T-helper 2 cell (primary cell): ENCODE measurements around the gene ARHGAP45.

ENCODE experiments used
- DNase-seq, 5 experiments: peaks; one replicate each; pipeline versions ENCODE4 v3.0.0 to v3.0.0-alpha.2; 2012 to 2022

ARHGAP45 gene

DNA sequence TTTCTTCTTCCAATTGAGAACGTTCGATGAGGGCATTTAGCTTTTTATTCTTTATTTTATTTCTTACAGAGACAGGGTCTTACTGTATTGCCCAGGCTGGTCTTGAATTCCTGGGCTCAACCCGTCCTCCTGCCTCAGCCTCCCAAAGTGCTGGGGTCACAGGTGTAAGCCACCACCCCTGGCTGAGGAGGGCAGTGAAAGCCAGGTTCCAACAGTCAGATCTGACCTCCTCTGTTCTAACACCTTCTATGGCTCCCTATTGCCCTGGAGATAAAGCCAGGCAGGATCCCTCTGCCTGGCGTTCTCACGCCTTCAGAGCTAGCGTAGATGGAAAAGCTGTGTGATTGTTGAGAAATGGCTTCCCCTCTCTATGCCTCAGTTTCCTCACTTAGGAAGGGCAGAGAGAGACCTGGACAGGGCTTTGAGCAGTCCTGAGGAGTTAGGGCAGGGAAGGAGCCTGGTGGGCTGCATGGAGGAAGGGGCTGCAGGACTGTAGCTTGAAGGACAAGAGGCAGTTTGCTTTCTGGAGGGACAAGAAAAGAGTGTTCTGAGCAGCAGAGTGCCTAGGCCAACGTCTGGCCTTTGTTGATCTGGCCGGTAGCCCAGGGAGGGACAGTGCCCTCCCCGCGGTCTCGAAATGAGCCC, 5.5 kb downstream of the ARHGAP45 start:
- no peak for DNase-seq

DNA sequence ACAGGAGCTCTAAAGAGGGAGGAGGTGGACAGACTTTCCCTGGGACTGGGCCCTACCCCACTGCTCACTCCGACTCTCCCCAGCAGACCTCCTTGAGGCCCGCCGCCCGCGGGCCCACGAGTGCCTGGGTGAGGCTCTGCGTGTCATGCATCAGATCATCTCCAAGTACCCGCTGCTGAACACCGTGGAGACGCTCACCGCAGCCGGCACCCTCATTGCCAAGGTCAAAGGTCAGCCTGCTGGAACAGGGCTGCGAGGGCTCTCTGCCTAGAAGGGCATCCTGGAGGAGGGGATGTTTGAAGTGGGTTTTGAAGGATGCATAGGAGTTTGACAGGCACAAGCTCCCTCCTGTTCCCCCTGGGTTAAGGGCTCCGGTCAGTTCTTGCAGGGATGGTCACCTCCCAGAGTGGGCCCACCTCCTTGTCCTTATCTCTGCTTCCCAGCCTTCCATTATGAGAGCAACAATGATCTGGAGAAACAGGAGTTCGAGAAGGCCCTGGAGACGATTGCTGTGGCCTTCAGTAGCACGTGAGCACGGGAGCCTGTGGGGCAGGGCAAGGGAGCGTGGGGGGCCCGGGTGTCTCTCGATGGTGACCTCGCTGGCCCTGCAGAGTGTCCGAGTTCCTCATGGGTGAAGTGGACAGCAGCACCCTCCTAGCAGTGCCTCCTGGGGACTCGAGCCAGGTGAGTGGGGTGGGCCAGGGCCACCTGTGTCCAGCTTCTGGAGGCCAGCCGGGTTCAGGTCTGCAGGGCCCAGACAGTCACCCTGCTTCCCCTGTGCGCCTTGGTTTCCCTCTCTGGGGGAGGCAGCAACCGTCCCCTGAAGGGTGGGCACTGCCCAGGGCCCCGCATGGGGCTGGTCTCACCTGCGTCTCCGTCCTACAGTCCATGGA, 6.3 kb downstream of the ARHGAP45 start:
- no peak for DNase-seq

DNA sequence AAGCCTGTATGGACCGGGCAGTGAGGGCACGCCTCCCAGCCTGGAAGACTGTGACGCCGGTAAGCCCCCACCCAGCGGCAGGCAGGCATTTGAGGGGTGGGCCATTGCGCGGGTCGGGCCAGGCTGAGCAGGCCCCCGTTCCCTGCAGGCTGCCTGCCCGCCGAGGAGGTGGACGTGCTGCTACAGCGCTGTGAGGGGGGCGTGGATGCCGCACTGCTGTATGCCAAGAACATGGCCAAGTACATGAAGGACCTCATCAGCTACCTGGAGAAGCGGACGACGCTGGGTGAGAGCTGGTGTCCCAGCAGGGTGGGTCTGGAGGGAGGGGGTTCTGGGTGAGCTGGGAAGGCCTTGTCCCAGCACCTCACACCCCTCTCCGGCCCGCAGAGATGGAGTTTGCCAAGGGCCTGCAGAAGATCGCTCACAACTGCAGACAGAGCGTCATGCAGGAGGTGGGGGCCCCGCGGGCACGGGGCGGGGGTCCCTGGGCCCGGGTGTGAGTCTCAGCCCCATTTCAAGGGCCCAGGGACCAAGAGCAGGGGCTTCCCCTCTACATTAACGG, 7.1 kb downstream of the ARHGAP45 start:
- no peak for DNase-seq

DNA sequence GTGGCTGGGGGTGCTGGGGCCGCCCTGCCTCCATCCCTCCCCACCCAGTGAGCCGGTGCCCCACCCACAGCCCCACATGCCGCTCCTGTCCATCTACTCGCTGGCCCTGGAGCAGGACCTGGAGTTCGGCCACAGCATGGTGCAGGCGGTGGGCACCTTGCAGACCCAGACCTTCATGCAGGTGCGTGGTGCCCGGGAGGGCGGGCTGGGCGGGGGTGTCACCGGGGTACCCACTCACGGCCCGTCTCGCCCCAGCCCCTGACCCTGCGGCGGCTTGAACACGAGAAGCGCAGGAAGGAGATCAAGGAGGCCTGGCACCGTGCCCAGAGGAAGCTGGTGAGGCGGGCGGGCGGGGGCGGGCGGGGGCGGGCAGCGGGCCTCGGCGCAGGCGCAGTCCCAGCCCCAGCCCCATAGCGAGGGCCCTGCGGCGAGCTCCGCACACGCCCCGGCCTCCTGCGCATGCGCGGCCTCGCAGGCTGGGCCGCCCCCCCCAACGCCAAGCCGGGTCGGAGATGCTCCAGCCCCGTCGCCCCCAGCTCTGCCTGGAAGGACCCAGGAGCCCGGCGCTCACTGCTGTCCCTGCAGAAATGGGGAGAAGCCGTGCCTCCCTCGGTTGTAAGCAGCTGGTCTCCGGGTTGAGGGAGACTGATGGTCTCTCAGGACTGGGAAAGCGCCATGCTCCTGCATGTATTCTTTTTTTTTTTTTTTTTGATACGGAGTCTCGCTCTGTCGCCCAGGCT, 7.7 kb downstream of the ARHGAP45 start:
- peak; percentile 60 to 95 (median 94) for DNase-seq

DNA sequence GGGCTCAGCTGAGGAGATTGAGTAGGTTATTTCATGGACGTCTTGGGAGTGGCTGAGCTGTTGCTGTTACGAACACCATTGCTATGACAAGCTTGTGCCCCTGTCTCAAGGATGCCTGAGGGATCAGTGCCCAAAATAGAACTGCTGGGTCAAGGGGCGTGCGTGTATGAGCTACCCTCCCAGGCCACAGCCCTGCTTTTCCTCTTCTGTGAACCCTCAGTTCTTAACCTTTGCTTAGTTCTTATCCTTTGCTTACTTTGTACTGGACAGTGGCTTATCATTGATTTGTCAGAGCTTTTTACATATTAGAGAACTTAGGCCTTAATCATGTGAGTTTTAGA, 9.0 kb downstream of the ARHGAP45 start:
- peak in 1 of 5 experiments; percentile 2 for DNase-seq

DNA sequence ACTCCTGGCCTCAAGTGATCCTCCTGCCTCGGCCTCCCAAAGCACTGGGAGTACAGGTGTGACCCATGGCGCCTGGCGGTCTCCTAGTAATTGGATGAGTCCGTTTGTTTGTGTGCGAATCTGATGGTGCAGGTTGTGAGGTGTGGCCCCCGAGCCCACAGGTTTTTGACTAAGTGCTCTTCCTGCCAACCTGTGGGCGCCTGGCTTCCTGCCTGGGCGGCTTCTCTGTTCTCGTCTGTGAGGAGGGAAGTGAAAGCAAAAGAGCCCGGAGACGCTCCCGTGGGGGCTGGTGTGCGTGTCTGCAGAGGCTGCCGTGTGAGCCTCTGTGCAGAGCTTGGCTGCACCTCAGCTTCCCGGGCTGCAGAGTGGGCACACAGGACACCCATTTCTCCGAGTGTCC, 10.0 kb downstream of the ARHGAP45 start:
- DNase-seq = peak; percentile 76 to 99 (median 92)

DNA sequence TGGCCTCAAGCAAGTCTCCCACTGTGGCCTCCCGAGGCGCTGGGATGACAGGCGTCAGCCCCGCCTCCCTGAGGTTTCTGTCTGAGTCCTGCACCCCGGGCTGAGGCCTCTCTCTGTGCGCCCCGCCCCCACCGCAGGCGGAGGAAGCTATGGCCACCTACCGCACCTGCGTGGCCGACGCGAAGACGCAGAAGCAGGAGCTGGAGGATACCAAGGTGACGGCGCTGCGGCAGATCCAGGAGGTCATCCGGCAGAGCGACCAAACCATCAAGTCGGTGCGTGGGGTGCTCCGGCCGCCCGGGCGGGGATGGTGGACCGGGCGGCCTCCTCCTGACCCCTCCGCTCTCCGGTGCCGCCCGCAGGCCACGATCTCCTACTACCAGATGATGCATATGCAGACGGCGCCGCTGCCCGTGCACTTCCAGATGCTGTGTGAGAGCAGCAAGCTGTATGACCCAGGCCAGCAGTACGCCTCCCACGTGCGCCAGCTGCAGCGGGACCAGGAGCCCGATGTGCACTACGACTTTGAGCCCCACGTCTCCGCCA, 12.7 kb downstream of the ARHGAP45 start:
- peak in 4 of 5 experiments; percentile 41 to 94 (median 54) for DNase-seq

DNA sequence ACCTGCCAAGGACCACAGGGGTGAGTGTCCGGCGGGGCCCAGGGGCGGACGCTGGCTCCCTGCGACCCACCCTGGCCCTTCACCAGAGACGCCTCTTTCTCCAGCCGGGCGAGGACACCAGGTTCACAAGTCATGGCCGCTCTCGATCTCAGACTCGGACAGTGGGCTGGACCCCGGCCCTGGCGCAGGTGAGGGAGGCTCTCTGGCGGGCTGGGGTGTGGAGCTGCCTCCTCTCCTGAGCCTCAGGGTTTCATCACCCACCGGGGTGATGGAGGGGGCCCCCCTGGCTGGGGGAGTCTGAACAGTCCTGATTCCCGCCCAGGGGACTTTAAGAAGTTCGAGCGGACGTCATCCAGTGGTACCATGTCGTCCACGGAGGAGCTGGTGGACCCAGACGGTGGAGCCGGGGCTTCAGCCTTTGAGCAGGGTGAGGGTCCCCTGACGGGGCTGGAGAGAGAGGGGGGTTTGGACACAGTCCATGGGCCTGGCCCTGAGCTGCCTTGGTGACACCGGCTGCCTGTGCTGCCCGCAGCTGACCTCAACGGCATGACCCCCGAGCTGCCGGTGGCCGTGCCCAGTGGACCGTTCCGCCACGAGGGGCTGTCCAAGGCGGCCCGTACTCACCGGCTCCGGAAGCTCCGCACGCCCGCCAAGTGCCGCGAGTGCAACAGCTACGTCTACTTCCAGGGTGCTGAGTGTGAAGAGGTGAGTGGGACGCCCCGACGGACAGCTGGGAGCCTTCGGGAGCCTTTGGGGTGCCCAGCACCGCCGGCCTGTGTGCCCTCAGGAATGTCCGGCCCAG, 13.6 kb downstream of the ARHGAP45 start:
- peak in 1 of 5 experiments; percentile 4 for DNase-seq

DNA sequence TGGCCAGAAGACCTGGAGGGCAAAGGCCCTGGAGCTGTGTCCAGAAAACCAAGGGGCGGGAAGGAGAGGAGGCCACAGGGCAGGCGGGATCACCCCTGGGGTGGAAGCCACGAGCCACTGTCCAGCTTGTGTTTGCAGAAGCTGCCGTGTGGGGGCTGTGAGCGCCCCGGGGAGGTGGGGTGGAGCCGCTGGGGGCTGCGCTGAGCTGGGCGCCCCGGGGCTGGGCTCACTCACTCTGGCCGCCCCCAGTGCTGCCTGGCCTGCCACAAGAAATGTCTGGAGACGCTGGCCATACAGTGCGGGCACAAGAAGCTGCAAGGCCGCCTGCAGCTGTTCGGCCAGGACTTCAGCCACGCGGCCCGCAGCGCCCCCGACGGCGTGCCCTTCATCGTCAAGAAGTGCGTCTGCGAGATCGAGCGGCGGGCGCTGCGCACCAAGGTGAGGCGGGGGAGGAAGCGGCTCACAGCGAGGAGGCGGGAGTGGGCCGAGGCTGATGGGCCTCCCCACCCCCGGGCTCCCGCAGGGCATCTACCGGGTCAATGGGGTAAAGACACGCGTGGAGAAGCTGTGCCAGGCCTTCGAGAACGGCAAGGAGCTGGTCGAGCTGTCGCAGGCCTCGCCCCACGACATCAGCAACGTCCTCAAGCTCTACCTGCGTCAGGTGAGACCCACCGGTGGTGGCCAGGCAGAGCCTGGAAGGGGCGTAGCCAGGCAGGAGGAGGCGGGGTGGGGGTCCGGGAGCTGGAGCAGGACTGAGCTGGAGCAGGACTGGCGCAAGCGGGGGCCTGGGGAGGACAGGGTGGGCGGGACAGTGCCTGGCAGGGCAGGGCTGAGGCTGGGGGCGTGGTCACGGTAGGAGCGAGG, 14.6 kb downstream of the ARHGAP45 start:
- DNase-seq = peak in 1 of 5 experiments; percentile 6

DNA sequence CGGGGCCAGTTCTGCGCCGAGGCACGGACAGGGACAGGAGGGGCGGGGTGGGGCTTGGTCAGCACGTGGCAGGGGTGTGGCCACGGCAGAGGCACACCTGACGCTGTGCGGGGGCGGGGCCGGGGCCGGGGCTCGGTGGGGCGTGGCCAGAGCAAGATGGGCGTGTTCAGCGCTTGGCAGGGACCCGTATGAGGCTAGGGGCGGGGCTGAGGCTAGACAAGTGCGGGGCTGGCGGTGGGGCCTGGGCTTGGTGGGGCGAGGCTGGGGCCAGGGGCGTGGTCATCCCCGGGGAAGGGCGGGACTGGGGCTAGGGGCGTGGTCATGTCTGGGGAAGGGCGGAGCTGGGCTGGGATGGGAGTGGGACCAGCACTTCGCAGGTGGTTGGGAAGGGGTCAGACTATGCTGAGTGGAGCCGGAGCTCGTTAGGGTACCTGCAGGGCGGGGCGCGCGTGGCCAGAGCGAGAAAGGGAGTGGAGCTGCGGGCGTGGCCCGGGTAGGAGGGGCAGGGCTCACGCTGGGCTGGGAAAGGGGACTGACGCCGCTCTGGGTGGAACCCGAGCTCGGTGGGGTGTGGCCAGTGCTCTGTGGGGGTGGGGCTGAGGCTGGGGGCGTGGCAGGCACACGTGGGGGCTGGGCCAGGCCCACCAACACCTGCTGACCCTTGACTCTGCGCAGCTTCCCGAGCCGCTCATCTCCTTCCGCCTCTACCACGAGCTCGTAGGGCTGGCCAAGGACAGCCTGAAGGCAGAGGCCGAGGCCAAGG, 15.4 kb downstream of the ARHGAP45 start:
- peak; percentile 54 to 92 (median 85) for DNase-seq

DNA sequence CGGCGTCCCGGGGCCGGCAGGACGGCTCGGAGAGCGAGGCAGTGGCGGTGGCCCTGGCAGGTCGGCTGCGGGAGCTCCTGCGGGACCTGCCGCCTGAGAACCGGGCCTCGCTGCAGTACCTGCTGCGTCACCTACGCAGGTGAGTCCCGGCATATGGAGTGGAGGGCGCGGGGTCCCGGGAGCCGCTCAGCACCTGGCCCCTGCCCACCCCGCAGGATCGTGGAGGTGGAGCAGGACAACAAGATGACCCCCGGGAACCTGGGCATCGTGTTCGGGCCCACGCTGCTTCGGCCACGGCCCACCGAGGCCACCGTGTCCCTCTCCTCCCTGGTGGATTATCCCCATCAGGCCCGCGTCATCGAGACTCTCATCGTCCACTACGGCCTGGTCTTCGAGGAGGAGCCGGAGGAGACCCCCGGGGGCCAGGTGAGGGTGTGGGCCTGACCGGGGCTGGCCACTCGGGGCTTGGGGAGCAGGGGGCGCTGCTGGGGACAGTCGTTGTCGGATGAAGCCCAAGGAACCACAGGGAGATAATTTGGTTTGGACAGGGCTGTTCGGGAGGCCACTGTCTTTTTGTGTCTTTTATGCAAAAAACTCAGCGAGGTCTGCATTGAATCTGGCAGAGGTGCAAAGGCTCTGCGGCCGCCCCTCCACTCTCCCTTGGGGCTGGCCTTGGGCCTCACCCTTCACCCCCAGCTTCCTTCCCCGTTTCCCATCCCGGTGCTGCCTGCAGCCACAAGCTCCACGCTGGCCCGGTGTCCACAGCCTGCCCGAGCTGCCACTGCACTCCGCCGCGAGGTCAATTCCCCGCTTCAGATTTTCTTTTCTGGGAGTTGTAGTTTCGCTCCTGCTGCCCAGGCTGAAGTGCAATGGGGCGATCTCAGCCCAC, 16.2 kb downstream of the ARHGAP45 start:
- DNase-seq = no peak

DNA sequence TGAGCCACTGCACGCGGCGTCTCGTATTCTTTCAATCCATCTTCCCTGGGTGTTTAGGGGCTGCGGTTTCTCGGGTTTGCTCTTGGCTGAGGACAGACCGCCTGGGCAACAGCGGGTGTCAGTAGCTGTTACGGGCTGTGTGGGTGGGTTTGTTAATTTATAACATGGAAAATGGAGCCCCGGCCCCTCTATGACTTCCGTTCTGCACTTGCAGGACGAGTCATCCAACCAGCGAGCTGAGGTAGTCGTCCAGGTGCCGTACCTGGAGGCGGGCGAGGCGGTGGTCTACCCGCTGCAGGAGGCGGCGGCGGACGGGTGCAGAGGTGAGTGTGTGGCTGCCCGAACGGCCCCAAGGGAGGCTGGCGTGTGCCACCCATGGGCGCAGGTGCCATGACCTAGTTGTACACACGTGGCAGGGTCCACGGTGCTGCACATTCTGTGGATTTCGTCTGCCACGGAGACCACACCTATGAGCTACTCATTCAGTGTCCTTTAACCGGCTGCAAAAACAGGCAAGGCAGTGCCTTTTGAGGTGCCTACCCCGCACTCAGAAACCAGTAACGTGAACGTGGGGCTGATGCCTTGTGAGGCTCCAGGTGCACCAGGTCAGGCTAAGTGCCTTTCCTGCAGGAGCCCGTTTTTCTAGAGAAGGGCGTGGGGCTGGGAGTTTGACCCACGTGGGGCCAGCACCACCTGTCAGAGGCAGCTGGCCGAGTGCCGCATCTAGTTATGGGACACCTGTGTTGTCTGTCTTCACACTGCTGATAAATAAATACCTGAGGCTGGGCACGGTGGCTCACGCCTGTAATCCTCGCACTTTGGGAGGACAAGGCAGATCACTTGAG, 17.3 kb downstream of the ARHGAP45 start:
- no peak for DNase-seq

DNA sequence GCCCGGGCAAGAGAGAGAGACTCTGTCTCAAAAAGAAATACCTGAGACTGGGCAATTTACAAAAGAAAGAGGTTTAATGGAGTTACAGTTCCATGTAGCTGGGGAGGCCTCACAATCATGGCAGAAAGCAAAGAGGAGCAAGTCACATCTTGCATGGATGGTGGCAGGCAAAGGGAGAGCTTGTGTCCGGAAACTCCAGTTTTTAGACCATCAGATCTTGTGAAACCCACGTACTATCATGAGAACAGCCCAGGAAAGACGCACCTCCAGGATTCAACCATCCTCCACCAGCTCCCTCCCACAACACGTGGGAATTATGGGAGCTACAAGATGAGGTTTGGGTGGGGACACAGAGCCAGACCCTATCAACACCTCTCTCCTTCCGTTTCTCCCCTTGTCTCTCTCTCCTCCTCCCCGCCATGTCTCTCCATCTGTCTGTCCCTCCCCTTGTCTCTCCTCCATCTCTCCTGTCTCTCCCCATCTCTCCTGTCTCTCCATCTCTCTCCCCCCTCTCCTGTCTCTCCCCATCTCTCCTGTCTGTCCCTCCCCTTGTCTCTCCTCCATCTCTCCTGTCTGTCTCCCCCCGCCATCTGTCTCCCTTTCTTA, 18.2 kb downstream of the ARHGAP45 start:
- DNase-seq = no peak

DNA sequence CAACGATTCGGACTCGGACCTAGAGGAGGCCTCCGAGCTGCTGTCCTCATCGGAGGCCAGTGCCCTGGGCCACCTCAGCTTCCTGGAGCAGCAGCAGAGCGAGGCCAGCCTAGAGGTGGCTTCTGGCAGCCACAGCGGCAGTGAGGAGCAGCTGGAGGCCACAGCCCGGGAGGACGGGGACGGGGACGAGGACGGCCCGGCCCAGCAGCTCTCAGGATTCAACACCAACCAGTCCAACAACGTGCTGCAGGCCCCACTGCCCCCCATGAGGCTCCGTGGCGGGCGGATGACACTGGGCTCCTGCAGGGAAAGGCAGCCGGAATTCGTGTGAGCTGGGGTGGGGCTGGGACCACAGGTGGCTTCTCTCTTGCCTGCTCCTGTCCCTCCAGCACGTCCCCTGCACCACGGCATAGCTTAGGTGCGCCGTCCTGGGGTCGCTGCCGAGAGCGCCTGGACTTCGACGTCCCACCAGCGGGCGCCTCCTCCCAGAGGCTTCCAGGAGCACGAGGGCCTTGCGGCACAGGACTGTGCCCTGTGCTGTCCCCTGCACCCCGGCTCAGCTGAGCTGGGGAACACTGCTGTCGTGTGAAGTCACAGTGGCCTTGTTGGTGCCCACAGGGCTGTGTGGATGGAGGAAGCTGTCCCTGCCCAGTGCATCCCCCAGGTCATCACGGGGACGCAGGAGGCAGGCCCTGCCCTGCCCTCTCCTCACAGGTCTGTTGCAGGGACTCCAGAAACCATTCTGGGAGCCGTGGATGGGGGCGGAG, 18.9 kb downstream of the ARHGAP45 start:
- no peak for DNase-seq

DNA sequence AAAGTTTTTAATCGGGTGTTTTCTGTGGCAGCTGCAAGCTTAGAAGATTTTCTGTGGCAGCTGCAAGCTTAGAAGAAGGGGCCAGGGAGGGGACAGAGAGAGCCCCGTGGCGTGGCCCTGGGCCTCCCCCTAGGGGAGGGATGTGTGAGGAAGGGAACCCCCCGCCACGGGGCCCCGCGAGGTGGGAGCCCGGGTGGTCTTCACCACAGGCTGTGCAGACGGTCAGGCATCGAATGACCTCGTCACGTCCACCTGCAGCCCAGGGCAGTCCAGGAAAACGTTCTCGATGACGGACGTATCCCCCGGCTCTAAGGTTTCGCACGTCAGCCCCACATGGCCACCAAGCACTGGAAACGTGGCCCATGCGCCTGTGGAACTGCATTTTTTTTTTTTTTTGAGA, 19.6 kb downstream of the ARHGAP45 start:
- DNase-seq = no peak

DNA sequence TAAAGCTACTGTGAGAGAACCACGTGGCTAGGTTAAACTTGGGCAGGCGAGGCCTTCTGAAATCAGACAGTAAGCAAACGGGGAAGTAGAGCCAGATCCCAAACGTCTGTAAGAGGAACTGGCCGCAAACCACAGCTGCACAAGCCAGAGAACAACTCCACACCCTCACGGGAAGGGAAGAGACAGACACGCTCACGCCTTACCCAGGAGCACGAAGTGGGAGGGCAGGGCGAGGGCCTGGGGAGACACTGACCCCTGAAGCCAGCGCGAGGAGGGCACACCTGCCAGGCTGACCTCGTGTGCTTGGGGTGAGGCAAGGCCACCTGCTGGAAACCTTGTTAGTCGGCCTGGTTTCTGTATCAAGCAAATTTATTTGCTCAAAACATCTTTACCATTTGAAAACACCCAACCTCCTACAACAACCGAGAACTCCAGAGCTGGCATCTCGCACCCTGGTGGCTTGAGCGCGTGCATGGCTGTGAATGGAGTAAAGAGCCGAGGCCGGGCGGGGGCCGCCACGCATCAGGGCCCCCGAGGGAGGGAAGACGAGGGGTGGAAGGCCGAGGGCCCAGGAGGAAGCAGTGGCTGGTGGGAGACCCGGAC, 20.9 kb downstream of the ARHGAP45 start:
- peak in 2 of 5 experiments; percentile 54 to 75 for DNase-seq
